ENCODE results near the gene SUGCT. TPM values are rescaled to one million over a fixed set of nuclear protein-coding genes. Genes with fewer than 3 reads are reported as not detected.

SUGCT gene
- total RNA-seq, 2 donors from 2014 or later = 0.66 to 0.80 TPM

GRCh38 chr7:40506158-40506557, 371.4 kb downstream of the SUGCT start:
- Mint-ChIP-seq H3K9me3 (peaks cover 5% of the 10 kb centered on the region), H3K4me1 (no peaks in the 10 kb centered on the region), H3K27ac (no peak overlapping the region), H3K36me3 (ENCODE audit: low read depth) (no peaks in the 10 kb centered on the region), H3K4me3 (no peak overlapping the region), H3K27me3 (no peaks in the 10 kb centered on the region)
- ATAC-seq (replicated peaks) = no peak

- no peak for ATAC-seq (replicated peaks)
- Mint-ChIP-seq H3K9me3 (peaks cover 5% of the 10 kb centered on the region), H3K4me3 (no peak overlapping the region), H3K27ac (no peak overlapping the region), H3K27me3 (no peaks in the 10 kb centered on the region), H3K4me1 (no peaks in the 10 kb centered on the region), H3K36me3 (ENCODE audit: low read depth) (no peaks in the 10 kb centered on the region)
Observed at GRCh38 chr7:40507166-40507565, 372.4 kb downstream of the SUGCT start.

- Mint-ChIP-seq H3K4me3 (no peak overlapping the region), H3K4me1 (no peaks in the 10 kb centered on the region), H3K27ac (no peak overlapping the region), H3K27me3 (no peaks in the 10 kb centered on the region), H3K9me3 (peaks cover 5% of the 10 kb centered on the region), H3K36me3 (ENCODE audit: low read depth) (no peaks in the 10 kb centered on the region)
- no peak for ATAC-seq (replicated peaks)
Observed at GRCh38 chr7:40509287-40509996, 374.6 kb downstream of the SUGCT start.

GRCh38 chr7:40516376-40516775, 381.6 kb downstream of the SUGCT start:
- Mint-ChIP-seq H3K36me3 (ENCODE audit: low read depth) (no peaks in the 10 kb centered on the region), H3K27me3 (no peaks in the 10 kb centered on the region), H3K9me3 (peaks cover 16% of the 10 kb centered on the region), H3K27ac (no peak overlapping the region), H3K4me1 (no peaks in the 10 kb centered on the region), H3K4me3 (no peak overlapping the region)
- ATAC-seq (replicated peaks) = no peak

- Mint-ChIP-seq H3K9me3 (peaks cover 16% of the 10 kb centered on the region), H3K36me3 (ENCODE audit: low read depth) (no peaks in the 10 kb centered on the region), H3K27me3 (no peaks in the 10 kb centered on the region), H3K4me3 (no peak overlapping the region), H3K4me1 (no peaks in the 10 kb centered on the region), H3K27ac (no peak overlapping the region)
- ATAC-seq (replicated peaks) = no peak
Observed at GRCh38 chr7:40519009-40519408, 384.2 kb downstream of the SUGCT start.

GRCh38 chr7:40520986-40521738, 386.4 kb downstream of the SUGCT start:
- no peaks in the 10 kb centered on the region for H3K36me3 Mint-ChIP-seq (ENCODE audit: low read depth)
- no peak overlapping the region for H3K4me3 Mint-ChIP-seq
- no peaks in the 10 kb centered on the region for H3K27me3 Mint-ChIP-seq
- ATAC-seq (replicated peaks) = no peak
- peaks cover 13% of the 10 kb centered on the region for H3K9me3 Mint-ChIP-seq
- no peak overlapping the region for H3K27ac Mint-ChIP-seq
- H3K4me1 Mint-ChIP-seq = no peaks in the 10 kb centered on the region

- no peak for ATAC-seq (replicated peaks)
- Mint-ChIP-seq H3K36me3 (ENCODE audit: low read depth) (no peaks in the 10 kb centered on the region), H3K9me3 (peaks cover 4% of the 10 kb centered on the region), H3K27me3 (no peaks in the 10 kb centered on the region), H3K27ac (no peak overlapping the region), H3K4me3 (no peak overlapping the region), H3K4me1 (no peaks in the 10 kb centered on the region)
Observed at GRCh38 chr7:40525764-40526163, 391.0 kb downstream of the SUGCT start.

GRCh38 chr7:40526951-40527715, 392.3 kb downstream of the SUGCT start:
- H3K4me3 Mint-ChIP-seq = no peak overlapping the region
- no peaks in the 10 kb centered on the region for H3K36me3 Mint-ChIP-seq (ENCODE audit: low read depth)
- H3K9me3 Mint-ChIP-seq = peaks cover 4% of the 10 kb centered on the region
- no peaks in the 10 kb centered on the region for H3K4me1 Mint-ChIP-seq
- H3K27ac Mint-ChIP-seq = no peak overlapping the region
- no peaks in the 10 kb centered on the region for H3K27me3 Mint-ChIP-seq
- ATAC-seq (replicated peaks) = no peak

GRCh38 chr7:40527723-40528122, 392.9 kb downstream of the SUGCT start:
- peaks cover 4% of the 10 kb centered on the region for H3K9me3 Mint-ChIP-seq
- no peak overlapping the region for H3K27ac Mint-ChIP-seq
- H3K27me3 Mint-ChIP-seq = no peaks in the 10 kb centered on the region
- H3K36me3 Mint-ChIP-seq (ENCODE audit: low read depth) = no peaks in the 10 kb centered on the region
- no peaks in the 10 kb centered on the region for H3K4me1 Mint-ChIP-seq
- H3K4me3 Mint-ChIP-seq = no peak overlapping the region
- ATAC-seq (replicated peaks) = no peak

GRCh38 chr7:40530292-40530691, 395.5 kb downstream of the SUGCT start:
- Mint-ChIP-seq H3K4me3 (no peak overlapping the region), H3K9me3 (peaks cover 1% of the 10 kb centered on the region), H3K27me3 (no peaks in the 10 kb centered on the region), H3K4me1 (no peaks in the 10 kb centered on the region), H3K27ac (no peak overlapping the region), H3K36me3 (ENCODE audit: low read depth) (no peaks in the 10 kb centered on the region)
- no peak for ATAC-seq (replicated peaks)

- Mint-ChIP-seq H3K9me3 (peaks cover 3% of the 10 kb centered on the region), H3K4me1 (no peaks in the 10 kb centered on the region), H3K36me3 (ENCODE audit: low read depth) (no peaks in the 10 kb centered on the region), H3K27ac (no peak overlapping the region), H3K27me3 (no peaks in the 10 kb centered on the region), H3K4me3 (no peak overlapping the region)
- no peak for ATAC-seq (replicated peaks)
Observed at GRCh38 chr7:40531956-40532355, 397.2 kb downstream of the SUGCT start.

GRCh38 chr7:40535678-40536077, 400.9 kb downstream of the SUGCT start:
- Mint-ChIP-seq H3K27me3 (no peaks in the 10 kb centered on the region), H3K4me1 (no peaks in the 10 kb centered on the region), H3K27ac (no peak overlapping the region), H3K4me3 (no peak overlapping the region), H3K9me3 (peaks cover 3% of the 10 kb centered on the region), H3K36me3 (ENCODE audit: low read depth) (no peaks in the 10 kb centered on the region)
- no peak for ATAC-seq (replicated peaks)

GRCh38 chr7:40536421-40536820, 401.6 kb downstream of the SUGCT start:
- no peak for ATAC-seq (replicated peaks)
- Mint-ChIP-seq H3K27me3 (no peaks in the 10 kb centered on the region), H3K27ac (no peak overlapping the region), H3K4me1 (no peaks in the 10 kb centered on the region), H3K36me3 (ENCODE audit: low read depth) (no peaks in the 10 kb centered on the region), H3K4me3 (no peak overlapping the region), H3K9me3 (peaks cover 3% of the 10 kb centered on the region)

- H3K4me3 Mint-ChIP-seq = no peak overlapping the region
- H3K36me3 Mint-ChIP-seq (ENCODE audit: low read depth) = no peaks in the 10 kb centered on the region
- H3K27ac Mint-ChIP-seq = no peak overlapping the region
- ATAC-seq (replicated peaks) = no peak
- no peaks in the 10 kb centered on the region for H3K27me3 Mint-ChIP-seq
- H3K4me1 Mint-ChIP-seq = no peaks in the 10 kb centered on the region
- peaks cover 3% of the 10 kb centered on the region for H3K9me3 Mint-ChIP-seq
Observed at GRCh38 chr7:40538281-40538680, 403.5 kb downstream of the SUGCT start.

- H3K36me3 Mint-ChIP-seq (ENCODE audit: low read depth) = no peaks in the 10 kb centered on the region
Observed at GRCh38 chr7:40541336-40541735, 406.5 kb downstream of the SUGCT start.

More at GRCh38 chr7:40541336-40541735, 406.5 kb downstream of the SUGCT start:
- no peaks in the 10 kb centered on the region for H3K9me3 Mint-ChIP-seq
- no peak for ATAC-seq (replicated peaks)
- H3K4me3 Mint-ChIP-seq = no peak overlapping the region
- H3K27ac Mint-ChIP-seq = no peak overlapping the region
- no peaks in the 10 kb centered on the region for H3K4me1 Mint-ChIP-seq
- no peaks in the 10 kb centered on the region for H3K27me3 Mint-ChIP-seq
